ENCODE data around the gene PLCH2. TPM values are rescaled to one million over a fixed set of nuclear protein-coding genes. Genes with fewer than 3 reads are reported as not detected.

PLCH2 gene
- total and polyA plus RNA-seq, 2 donors (not counting 1 experiment from before 2014, with no cell fraction given): 20.0 to 34.9 TPM

DNA sequence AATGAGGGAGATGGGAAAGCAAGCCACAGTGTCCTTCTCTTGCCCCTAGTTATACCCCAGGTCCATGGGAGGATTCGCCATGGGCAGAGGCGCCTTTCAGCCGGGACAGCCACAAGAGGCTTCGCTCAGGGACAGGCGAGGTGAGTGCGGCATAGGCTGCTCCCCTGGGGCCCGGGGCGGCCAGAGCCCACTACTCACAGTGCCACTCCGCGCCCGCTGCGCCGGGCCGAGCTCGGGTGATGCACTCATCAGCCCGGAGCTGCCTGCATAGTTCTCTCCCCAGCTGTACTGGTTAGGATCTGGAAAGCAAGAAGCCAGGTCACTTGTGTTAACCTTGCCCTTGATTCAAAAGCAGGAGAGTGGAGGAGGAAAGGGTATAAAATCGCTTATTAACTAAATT, 41.9 kb downstream of the PLCH2 start:
- H3K9ac ChIP-seq (ENCODE audit: low read length): no peak overlapping the region
- POLR2A ChIA-PET: no interaction called here
- Mint-ChIP-seq H3K4me3 (no peak overlapping the region), H3K27ac (no peak overlapping the region), H3K4me1 (peaks cover 3% of the 10 kb centered on the region), H3K9me3 (ENCODE audit: insufficient read depth) (no peaks in the 10 kb centered on the region), H3K27me3 (no peaks in the 10 kb centered on the region)
- H3K4me2 ChIP-seq (replicated peaks; ENCODE audit: low read depth, low read length, poor library complexity, severe bottlenecking): no peak overlapping the region
- no peak overlapping the region for H2AFZ ChIP-seq (ENCODE audit: insufficient read depth, low read depth, low read length, poor library complexity, severe bottlenecking)
- H3K4me3 ChIP-seq (ENCODE audit: control extremely low read depth in 1 of 5, extremely low read depth in 1 of 5, insufficient read depth in 1 of 5, low read depth in 2 of 5, low read length in 4 of 5): no peak overlapping the region
- ATAC-seq (ENCODE audit: low read depth) (no peak), DNase-seq (no peak)
- CTCF ChIA-PET: no interaction called here
- no peak overlapping the region for H3K27ac ChIP-seq (ENCODE audit: low read length in 2 of 2)
- no peak for TF ChIP-seq EZH2 (IDR thresholded peaks at IDR 0.05; ENCODE audit: borderline replicate concordance, insufficient read depth, low read depth, low read length, poor library complexity, severe bottlenecking)
- TF ChIP-seq, protein P1, sequence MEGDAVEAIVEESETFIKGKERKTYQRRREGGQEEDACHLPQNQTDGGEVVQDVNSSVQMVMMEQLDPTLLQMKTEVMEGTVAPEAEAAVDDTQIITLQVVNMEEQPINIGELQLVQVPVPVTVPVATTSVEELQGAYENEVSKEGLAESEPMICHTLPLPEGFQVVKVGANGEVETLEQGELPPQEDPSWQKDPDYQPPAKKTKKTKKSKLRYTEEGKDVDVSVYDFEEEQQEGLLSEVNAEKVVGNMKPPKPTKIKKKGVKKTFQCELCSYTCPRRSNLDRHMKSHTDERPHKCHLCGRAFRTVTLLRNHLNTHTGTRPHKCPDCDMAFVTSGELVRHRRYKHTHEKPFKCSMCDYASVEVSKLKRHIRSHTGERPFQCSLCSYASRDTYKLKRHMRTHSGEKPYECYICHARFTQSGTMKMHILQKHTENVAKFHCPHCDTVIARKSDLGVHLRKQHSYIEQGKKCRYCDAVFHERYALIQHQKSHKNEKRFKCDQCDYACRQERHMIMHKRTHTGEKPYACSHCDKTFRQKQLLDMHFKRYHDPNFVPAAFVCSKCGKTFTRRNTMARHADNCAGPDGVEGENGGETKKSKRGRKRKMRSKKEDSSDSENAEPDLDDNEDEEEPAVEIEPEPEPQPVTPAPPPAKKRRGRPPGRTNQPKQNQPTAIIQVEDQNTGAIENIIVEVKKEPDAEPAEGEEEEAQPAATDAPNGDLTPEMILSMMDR (IDR thresholded peaks at IDR 0.05): no peak
- H3K36me3 ChIP-seq (replicated peaks in 1 of 2; ENCODE audit: control extremely low read depth in 1 of 2, control insufficient read depth in 1 of 2, extremely low read depth in 1 of 2, insufficient read depth in 2 of 2, low read length in 1 of 2): peaks cover 0 to 75% of the 10 kb centered on the region in 2 experiments
- H3K4me1 ChIP-seq (ENCODE audit: control insufficient read depth in 2 of 2, insufficient read depth in 2 of 2, low read length in 2 of 2): no peaks in the 10 kb centered on the region
- WGBS (ENCODE audit: insufficient coverage): 91% methylated on average over 15 of the region's 17 CpGs
- peaks cover 49% of the 10 kb centered on the region for H3K79me2 ChIP-seq (ENCODE audit: control insufficient read depth, insufficient read depth, low read length)
- peaks cover 83% of the 10 kb centered on the region for H4K20me1 ChIP-seq (ENCODE audit: control insufficient read depth, insufficient read depth, low read length, poor library complexity, severe bottlenecking)
- intact Hi-C loops (cut with micrococcal nuclease): no loop called here
- H3K9me3 ChIP-seq (ENCODE audit: control extremely low read depth in 1 of 3, control insufficient read depth in 2 of 3, insufficient read depth in 1 of 3, low read length in 2 of 3): no peaks in the 10 kb centered on the region
- H3K27me3 ChIP-seq (replicated peaks in 1 of 4; ENCODE audit: control extremely low read depth in 1 of 4, control insufficient read depth in 3 of 4, insufficient read depth in 4 of 4, low read length in 3 of 4): no peaks in the 10 kb centered on the region

DNA sequence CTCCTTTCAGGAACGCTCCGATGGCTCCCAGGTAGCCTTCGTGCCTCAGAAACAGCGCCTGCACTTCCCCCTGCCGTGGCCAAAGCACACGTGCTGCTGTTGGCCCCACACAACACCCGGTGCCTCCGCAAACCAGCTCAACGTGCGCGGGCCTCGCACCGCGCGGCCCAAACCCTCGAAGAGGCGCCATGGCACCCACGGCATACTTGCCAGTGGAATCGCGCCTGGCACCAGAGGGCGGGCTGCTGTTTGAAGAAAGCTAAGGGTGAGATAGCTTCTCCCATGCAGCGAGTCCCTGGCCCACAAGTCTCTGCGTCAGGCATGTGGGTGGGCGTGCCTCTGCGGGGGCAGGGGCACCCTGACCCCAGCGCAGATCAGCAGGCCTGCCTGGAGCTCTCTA, 42.4 kb downstream of the PLCH2 start:
- ChIA-PET POLR2A (no interaction called here), CTCF (no interaction called here)
- Mint-ChIP-seq H3K9me3 (ENCODE audit: insufficient read depth) (no peaks in the 10 kb centered on the region), H3K4me3 (no peak overlapping the region), H3K27ac (no peak overlapping the region), H3K27me3 (no peaks in the 10 kb centered on the region), H3K4me1 (peaks cover 7% of the 10 kb centered on the region)
- intact Hi-C loops (cut with micrococcal nuclease): no loop called here
- ATAC-seq (ENCODE audit: low read depth) (no peak), DNase-seq (no peak)
- peaks cover 87% of the 10 kb centered on the region for H4K20me1 ChIP-seq (ENCODE audit: control insufficient read depth, insufficient read depth, low read length, poor library complexity, severe bottlenecking)
- no peak overlapping the region for H3K27ac ChIP-seq (ENCODE audit: low read length in 2 of 2)
- no peaks in the 10 kb centered on the region for H3K27me3 ChIP-seq (replicated peaks in 1 of 4; ENCODE audit: control extremely low read depth in 1 of 4, control insufficient read depth in 3 of 4, insufficient read depth in 4 of 4, low read length in 3 of 4)
- peaks cover 54% of the 10 kb centered on the region for H3K79me2 ChIP-seq (ENCODE audit: control insufficient read depth, insufficient read depth, low read length)
- no peak for TF ChIP-seq EZH2 (IDR thresholded peaks at IDR 0.05; ENCODE audit: borderline replicate concordance, insufficient read depth, low read depth, low read length, poor library complexity, severe bottlenecking)
- TF ChIP-seq, protein P1 (IDR thresholded peaks at IDR 0.05): no peak
- H3K4me3 ChIP-seq (ENCODE audit: control extremely low read depth in 1 of 5, extremely low read depth in 1 of 5, insufficient read depth in 1 of 5, low read depth in 2 of 5, low read length in 4 of 5): no peak overlapping the region
- WGBS (ENCODE audit: insufficient coverage): 98% methylated on average over 26 of the region's 26 CpGs
- no peaks in the 10 kb centered on the region for H3K4me1 ChIP-seq (ENCODE audit: control insufficient read depth in 2 of 2, insufficient read depth in 2 of 2, low read length in 2 of 2)
- H3K36me3 ChIP-seq (replicated peaks in 1 of 2; ENCODE audit: control extremely low read depth in 1 of 2, control insufficient read depth in 1 of 2, extremely low read depth in 1 of 2, insufficient read depth in 2 of 2, low read length in 1 of 2): peaks cover 0 to 70% of the 10 kb centered on the region in 2 experiments
- no peak overlapping the region for H2AFZ ChIP-seq (ENCODE audit: insufficient read depth, low read depth, low read length, poor library complexity, severe bottlenecking)
- no peaks in the 10 kb centered on the region for H3K9me3 ChIP-seq (ENCODE audit: control extremely low read depth in 1 of 3, control insufficient read depth in 2 of 3, insufficient read depth in 1 of 3, low read length in 2 of 3)
- no peak overlapping the region for H3K9ac ChIP-seq (ENCODE audit: low read length)
- no peak overlapping the region for H3K4me2 ChIP-seq (replicated peaks; ENCODE audit: low read depth, low read length, poor library complexity, severe bottlenecking)

Data from B cell (primary cell).